GM12864 (cell line): ENCODE results near the gene PSMD6.

Experiments
- DNase-seq: peaks from one replicate; pipeline ENCODE4 v3.0.0-alpha.2; 2011; ENCODE audit warnings: low read depth
- H3K4me3 ChIP-seq: 2 replicates; pipeline ENCODE4 v1.5.1; 2011; ENCODE audit warnings: mild to moderate bottlenecking, low read depth, low read length, control low read depth
- CTCF ChIP-seq: IDR thresholded peaks from 2 replicates; pipeline ENCODE4 v1.5.1; 2011; ENCODE audit warnings: low read depth, mild to moderate bottlenecking, moderate library complexity, low read length, control low read depth, inconsistent platforms; ENCODE audit errors: missing control alignments

Gene PSMD6

GRCh38 chr3:64037084-64037483, 13.8 kb upstream of the PSMD6 start:
- H3K4me3 ChIP-seq: no peak overlapping the region
- no peak for TF ChIP-seq CTCF
- no peak for DNase-seq

- no peak for TF ChIP-seq CTCF
- no peak for DNase-seq
- H3K4me3 ChIP-seq: no peak overlapping the region
Measured at GRCh38 chr3:64033069-64033468, 9.8 kb upstream of the PSMD6 start.

- no peak for TF ChIP-seq CTCF
- no peak overlapping the region for H3K4me3 ChIP-seq
- no peak for DNase-seq
Measured at GRCh38 chr3:64031540-64032508, 8.5 kb upstream of the PSMD6 start.

DNA sequence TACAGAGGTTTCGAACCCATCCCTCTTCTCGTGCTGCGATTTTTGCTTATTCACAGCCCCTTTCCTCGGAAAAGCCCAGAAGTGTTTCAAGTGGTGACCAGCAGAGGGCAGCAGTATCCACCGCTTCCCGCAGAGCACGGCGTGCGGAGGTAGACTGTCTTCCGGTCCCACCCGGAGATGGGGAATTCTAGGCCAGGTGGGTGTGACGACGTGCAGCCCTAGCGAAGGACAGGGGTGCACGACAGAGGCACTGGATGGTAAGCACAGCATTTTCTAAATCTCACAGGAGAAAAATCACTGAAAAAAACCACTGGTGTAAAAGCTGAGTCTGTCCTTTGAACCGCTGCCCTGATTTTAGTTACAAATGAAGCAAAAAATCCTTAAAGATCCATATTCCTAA, 7.4 kb upstream of the PSMD6 start:
- peak; percentile 88 for TF ChIP-seq CTCF
- DNase-seq: peak; percentile 55
- H3K4me3 ChIP-seq: peak overlapping the region; percentile 23

- no peak overlapping the region for H3K4me3 ChIP-seq
- DNase-seq: no peak
- TF ChIP-seq CTCF: no peak
Measured at GRCh38 chr3:64029287-64029686, 6.0 kb upstream of the PSMD6 start.

GRCh38 chr3:64028754-64029153, 5.5 kb upstream of the PSMD6 start:
- DNase-seq: no peak
- no peak overlapping the region for H3K4me3 ChIP-seq
- no peak for TF ChIP-seq CTCF

DNA sequence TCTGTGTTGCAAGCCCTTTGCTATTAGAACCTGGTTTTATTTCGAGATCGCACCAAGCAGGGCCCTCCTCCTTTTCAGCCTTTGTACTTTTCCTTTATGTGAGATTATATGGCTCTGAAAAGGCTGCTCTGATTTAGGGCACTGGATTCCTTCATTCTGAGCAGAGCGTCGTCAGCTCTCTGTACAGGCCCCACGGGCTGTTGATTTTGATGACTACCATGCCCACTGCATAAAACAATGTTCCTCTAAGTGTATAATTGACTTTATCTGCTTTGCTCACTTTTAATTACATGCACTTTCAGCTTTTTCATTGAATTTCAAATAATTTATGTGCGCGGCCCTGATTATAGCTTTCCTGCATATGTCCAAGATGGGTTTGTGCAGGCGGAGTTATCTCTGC, 4.4 kb upstream of the PSMD6 start:
- TF ChIP-seq CTCF: no peak
- DNase-seq: no peak
- H3K4me3 ChIP-seq: no peak overlapping the region
